Gastrocnemius medialis (tissue), 4 donors: ENCODE data around the gene CPNE2. TPM values are rescaled to one million over a fixed set of nuclear protein-coding genes. Genes with fewer than 3 reads are reported as not detected.

Experiments
- ATAC-seq, 2 donors: fragments of 150-250 bp; one replicate each; pipeline ENCODE4 v1.9.1; 2016
- DNase-seq, 2 donors: peaks; one replicate each; pipeline ENCODE4 v3.0.0-alpha.2; 2019
- H3K27ac ChIP-seq, 4 donors: fragments of 200-600 bp; sonication (generic); 1 replicate in 1 of 4; 2 replicates in 3 of 4; pipeline ENCODE4 v1.5.1; 2016 to 2018; ENCODE audit warnings: mild to moderate bottlenecking in 2 of 4, moderate library complexity in 1 of 4
- H3K27me3 ChIP-seq, 3 donors: fragments of 200-600 bp; sonication (generic) in 2 of 3; 1 replicate in 1 of 3; 2 replicates in 2 of 3; pipeline versions ENCODE4 v1.5.1 to v1.6.0; 2016 to 2019; ENCODE audit warnings: mild to moderate bottlenecking in 1 of 3, moderate library complexity in 1 of 3
- H3K36me3 ChIP-seq, 2 donors: fragments of 200-600 bp; sonication (generic) in 1 of 2; one replicate each; pipeline ENCODE4 v1.5.1; 2017 to 2018
- H3K4me1 ChIP-seq, 2 donors: fragments of 200-600 bp; sonication (generic) in 1 of 2; one replicate each; pipeline ENCODE4 v1.5.1; 2016 to 2017; ENCODE audit warnings: mild to moderate bottlenecking in 2 of 2
- H3K4me3 ChIP-seq, 4 donors: fragments of 200-600 bp; sonication (generic) in 3 of 4; 1 replicate in 1 of 4; 2 replicates in 3 of 4; pipeline ENCODE4 v1.5.1; 2016 to 2019; ENCODE audit warnings: mild to moderate bottlenecking in 2 of 4
- H3K9me3 ChIP-seq, 3 donors: fragments of 200-600 bp; sonication (generic) in 2 of 3; 1 replicate in 1 of 3; 2 replicates in 2 of 3; pipeline ENCODE4 v1.5.1; 2016 to 2019
- POLR2A ChIP-seq, 2 donors: fragments of 450-650 bp; IDR thresholded peaks; one replicate each; pipeline ENCODE4 v1.6.1; 2017; ENCODE audit warnings: antibody characterized with exemption in 2 of 2, mild to moderate bottlenecking in 2 of 2, moderate library complexity in 2 of 2
- in situ Hi-C, 4 donors: fragments of 200-750 bp; cut with MboI; loops; one replicate each; pipeline versions ENCODE4 v1.15.0 to v1.8.0; 2017; ENCODE audit warnings: low sequenced_read_pairs in 4 of 4
- intact Hi-C: fragments of 100-400 bp; cut with DNase I; formaldehyde crosslinking; loops from one replicate; pipeline ENCODE4 v1.15.1; 2023; ENCODE audit warnings: low total_unique reads
- total RNA-seq, 4 donors: library from RNA; depleted of rRNA; stranded (reverse); fragments of >200 nt; gene quantifications; one replicate each; pipeline versions ENCODE4 v1.1.0 to v1.2.3, GENCODE V29; 2016
- TF ChIP-seq, protein P1 (sequence below), 5 experiments: fragments of 450-650 bp in 3 of 5; fragments of 200-600 bp in 2 of 5; sonication (generic) in 2 of 5; IDR thresholded peaks in 4 of 5; conservative IDR thresholded peaks in 1 of 5; 1 replicate in 4 of 5; 2 replicates in 1 of 5; pipeline ENCODE4 v1.5.1; 2016 to 2019; ENCODE audit warnings: antibody characterized with exemption in 5 of 5, mild to moderate bottlenecking in 3 of 5, moderate library complexity in 3 of 5

Gene CPNE2
- total RNA-seq, 4 donors from 2014 or later = 11.7 to 20.0 (median 17.2) TPM

DNA sequence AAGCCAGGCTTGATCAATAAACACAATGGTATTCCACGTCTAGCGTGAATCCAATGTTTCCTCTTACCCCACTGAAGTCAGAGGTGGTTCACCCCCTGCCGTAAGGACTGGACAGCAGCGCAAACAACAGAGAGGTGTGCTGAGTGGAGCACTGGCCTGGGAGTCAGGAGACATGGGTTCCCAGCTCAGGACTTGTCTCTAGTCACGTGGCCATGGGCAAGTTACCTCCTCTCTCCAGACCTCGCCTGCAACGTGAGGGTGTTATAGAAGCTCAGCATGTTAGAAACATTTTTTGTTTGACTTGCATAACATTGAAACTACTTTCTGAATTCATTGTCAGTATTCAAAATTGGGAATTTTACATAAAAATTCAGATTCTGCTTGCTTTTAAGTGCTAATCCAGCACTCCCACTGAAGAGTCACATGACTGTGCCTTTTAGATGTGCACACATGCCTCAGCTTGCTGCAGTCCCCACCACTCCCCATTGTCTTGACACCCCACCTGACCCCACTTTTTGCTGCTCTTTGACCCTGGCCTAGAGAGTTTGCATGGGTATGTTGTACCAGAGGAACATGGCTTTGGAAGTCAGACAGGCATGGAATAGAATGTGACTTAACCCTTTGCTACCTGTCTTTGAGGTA lies 8.8 kb upstream of the CPNE2 start:
- no peaks in the 10 kb centered on the region for H3K4me1 ChIP-seq
- no peak overlapping the region for H3K4me3 ChIP-seq
- H3K36me3 ChIP-seq = no peaks in the 10 kb centered on the region
- in situ Hi-C loops (loop anchor here in 2 of 4 donors (5.0 to 25.0 kb wide), 3 partner anchors 84 to 329 kb away; partner anchors contain the start of gene CCL17 (in 1 of the 2)), intact Hi-C loops (loop anchor here (1.0 to 5.0 kb wide), 2 partner anchors 84 to 216 kb away; no protein-coding TSS in a partner anchor)
- TF ChIP-seq POLR2A (IDR thresholded peaks at IDR 0.05) = no peak
- TF ChIP-seq, protein P1, sequence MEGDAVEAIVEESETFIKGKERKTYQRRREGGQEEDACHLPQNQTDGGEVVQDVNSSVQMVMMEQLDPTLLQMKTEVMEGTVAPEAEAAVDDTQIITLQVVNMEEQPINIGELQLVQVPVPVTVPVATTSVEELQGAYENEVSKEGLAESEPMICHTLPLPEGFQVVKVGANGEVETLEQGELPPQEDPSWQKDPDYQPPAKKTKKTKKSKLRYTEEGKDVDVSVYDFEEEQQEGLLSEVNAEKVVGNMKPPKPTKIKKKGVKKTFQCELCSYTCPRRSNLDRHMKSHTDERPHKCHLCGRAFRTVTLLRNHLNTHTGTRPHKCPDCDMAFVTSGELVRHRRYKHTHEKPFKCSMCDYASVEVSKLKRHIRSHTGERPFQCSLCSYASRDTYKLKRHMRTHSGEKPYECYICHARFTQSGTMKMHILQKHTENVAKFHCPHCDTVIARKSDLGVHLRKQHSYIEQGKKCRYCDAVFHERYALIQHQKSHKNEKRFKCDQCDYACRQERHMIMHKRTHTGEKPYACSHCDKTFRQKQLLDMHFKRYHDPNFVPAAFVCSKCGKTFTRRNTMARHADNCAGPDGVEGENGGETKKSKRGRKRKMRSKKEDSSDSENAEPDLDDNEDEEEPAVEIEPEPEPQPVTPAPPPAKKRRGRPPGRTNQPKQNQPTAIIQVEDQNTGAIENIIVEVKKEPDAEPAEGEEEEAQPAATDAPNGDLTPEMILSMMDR (IDR thresholded peaks at IDR 0.05 in 4 of 5, conservative IDR thresholded peaks at IDR 0.05 in 1 of 5) = no peak
- H3K27me3 ChIP-seq = no peaks in the 10 kb centered on the region
- no peak for DNase-seq
- H3K27ac ChIP-seq = no peak overlapping the region
- no peaks in the 10 kb centered on the region for H3K9me3 ChIP-seq
- peak in 1 of 2 donors; percentile 31 for ATAC-seq

DNA sequence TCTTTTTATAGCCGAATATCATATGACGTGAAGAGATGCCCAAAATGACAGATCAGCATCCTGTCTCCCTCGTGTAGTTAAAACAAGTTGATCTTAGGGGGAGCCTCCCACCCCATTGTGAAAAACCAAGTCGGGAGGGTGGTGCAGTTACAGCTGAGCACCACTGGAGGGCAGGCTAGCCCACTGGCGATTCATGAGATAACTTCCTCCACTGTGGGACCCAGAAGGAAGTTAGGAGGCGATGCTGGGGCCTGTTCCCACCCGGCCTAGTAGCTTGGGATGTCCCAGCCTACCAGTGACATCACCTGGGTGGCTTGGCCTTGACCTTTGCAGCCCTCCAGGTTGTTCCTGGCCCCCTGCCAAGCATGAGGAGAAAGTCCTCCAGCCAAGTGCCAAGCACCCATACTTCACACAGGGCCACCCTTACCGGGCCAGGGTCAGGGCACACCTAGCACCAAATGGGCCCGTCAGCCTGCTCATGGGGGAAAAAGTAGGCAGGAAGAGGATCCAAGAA lies 8.1 kb upstream of the CPNE2 start:
- TF ChIP-seq, protein P1 (IDR thresholded peaks at IDR 0.05 in 4 of 5, conservative IDR thresholded peaks at IDR 0.05 in 1 of 5) = peak; percentile 82 to 95 (median 92)
- TF ChIP-seq POLR2A (IDR thresholded peaks at IDR 0.05) = no peak
- Histone ChIP-seq H3K36me3 (no peaks in the 10 kb centered on the region), H3K9me3 (no peaks in the 10 kb centered on the region), H3K4me3 (no peak overlapping the region), H3K27me3 (no peaks in the 10 kb centered on the region), H3K4me1 (no peaks in the 10 kb centered on the region), H3K27ac (no peak overlapping the region)
- in situ Hi-C loops (loop anchor here in 2 of 4 donors (5.0 to 25.0 kb wide), 3 partner anchors 83 to 328 kb away; partner anchors contain the start of gene CCL17 (in 1 of the 2)), intact Hi-C loops (loop anchor here (5.0 kb wide), 1 partner anchor 83 kb away; no protein-coding TSS in a partner anchor)
- DNase-seq (peak; percentile 32 to 57), ATAC-seq (peak; percentile 72 to 84)

DNA sequence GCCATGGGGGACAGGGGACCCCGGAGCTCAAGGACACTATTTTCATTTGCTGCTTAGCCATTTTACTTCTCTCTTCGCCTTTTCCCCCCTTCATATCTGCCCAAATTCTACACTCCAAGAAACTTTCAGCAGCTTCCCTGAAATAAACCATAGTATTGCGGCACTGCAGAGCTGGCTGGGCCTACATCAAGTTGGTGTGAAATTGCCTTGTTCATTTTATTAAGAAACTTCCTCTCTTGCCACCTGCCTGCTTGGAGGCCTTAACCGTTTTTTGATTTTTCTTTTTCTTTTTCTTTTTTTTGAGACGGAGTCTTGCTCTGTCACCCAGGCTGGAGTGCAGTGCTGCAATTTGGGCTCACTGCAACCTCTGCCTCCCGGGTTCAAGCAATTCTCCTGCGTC lies 7.4 kb upstream of the CPNE2 start:
- TF ChIP-seq POLR2A (IDR thresholded peaks at IDR 0.05) = no peak
- TF ChIP-seq, protein P1 (IDR thresholded peaks at IDR 0.05 in 4 of 5, conservative IDR thresholded peaks at IDR 0.05 in 1 of 5) = no peak
- intact Hi-C loops = loop anchor here (5.0 kb wide), 1 partner anchor 82 kb away; no protein-coding TSS in a partner anchor
- DNase-seq (no peak), ATAC-seq (no peak)
- Histone ChIP-seq H3K4me3 (no peak overlapping the region), H3K27me3 (no peaks in the 10 kb centered on the region), H3K36me3 (no peaks in the 10 kb centered on the region), H3K27ac (no peak overlapping the region), H3K4me1 (no peaks in the 10 kb centered on the region), H3K9me3 (no peaks in the 10 kb centered on the region)
- in situ Hi-C loops = loop anchor here in 3 of 4 donors (5.0 to 25.0 kb wide), 3 partner anchors 82 to 327 kb away; partner anchors contain the start of gene CCL17 (in 1 of the 3)

DNA sequence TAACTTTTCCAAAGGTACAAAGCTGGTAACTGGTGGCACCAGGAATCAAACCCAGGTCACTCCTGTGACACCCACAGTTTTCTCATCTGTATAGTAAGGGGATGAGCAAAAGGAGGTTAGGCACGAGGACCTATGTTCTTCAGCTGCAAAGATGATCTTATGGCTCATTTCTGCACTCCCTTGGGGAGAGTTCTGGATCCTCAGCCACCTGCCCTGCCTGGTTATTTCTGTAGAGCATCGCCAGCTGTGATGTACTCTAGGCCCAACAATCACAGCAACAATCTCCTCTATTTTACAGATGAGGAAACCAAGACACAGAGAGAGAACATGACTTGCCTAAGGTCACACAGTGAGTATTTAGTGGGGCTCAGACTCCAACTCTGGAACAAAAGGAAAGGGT lies 5.4 kb upstream of the CPNE2 start:
- no peak for TF ChIP-seq POLR2A (IDR thresholded peaks at IDR 0.05)
- TF ChIP-seq, protein P1 (IDR thresholded peaks at IDR 0.05 in 4 of 5, conservative IDR thresholded peaks at IDR 0.05 in 1 of 5) = no peak
- Histone ChIP-seq H3K27ac (no peak overlapping the region), H3K36me3 (no peaks in the 10 kb centered on the region), H3K9me3 (no peaks in the 10 kb centered on the region), H3K4me3 (no peak overlapping the region), H3K4me1 (peaks cover 3 to 7% of the 10 kb centered on the region in 2 donors), H3K27me3 (no peaks in the 10 kb centered on the region)
- ATAC-seq = no peak
- in situ Hi-C loops (loop anchor here in 3 of 4 donors (5.0 to 25.0 kb wide), 3 partner anchors 80 to 325 kb away; partner anchors contain the start of gene CCL17 (in 1 of the 3)), intact Hi-C loops (no loop called here)
- DNase-seq = no peak
